H9 (cell line): ENCODE measurements around the gene NCAM1. TPM values are rescaled to one million over a fixed set of nuclear protein-coding genes. Genes with fewer than 3 reads are reported as not detected.

ENCODE experiments used
- DNase-seq: peaks from one replicate; pipeline ENCODE4 v3.0.0-alpha.2; 2017
- H2AFZ ChIP-seq: one replicate; pipeline ENCODE4 v1.6.1; 2013; ENCODE audit warnings: mild to moderate bottlenecking, low read length, control low read depth, moderate library complexity
- H2AK5ac ChIP-seq: 2 replicates; pipeline ENCODE4 v1.6.1; 2013; ENCODE audit warnings: low read length, control low read depth, mixed read lengths; ENCODE audit not compliant: insufficient read length
- H2BK120ac ChIP-seq: one replicate; pipeline ENCODE4 v1.6.1; 2013; ENCODE audit warnings: low read depth, mild to moderate bottlenecking, low read length, control low read depth, inconsistent platforms; ENCODE audit not compliant: poor library complexity, severe bottlenecking
- H2BK12ac ChIP-seq: 2 replicates; pipeline ENCODE4 v1.6.1; 2013; ENCODE audit warnings: low read length, control low read depth, mixed read lengths, low read depth; ENCODE audit not compliant: insufficient read length
- H2BK15ac ChIP-seq: 2 replicates; pipeline ENCODE4 v1.6.1; 2013; ENCODE audit warnings: low read depth, low read length, control low read depth
- H2BK20ac ChIP-seq: one replicate; pipeline ENCODE4 v1.6.1; 2013; ENCODE audit warnings: low read depth, mild to moderate bottlenecking, low read length, control low read depth, inconsistent platforms; ENCODE audit not compliant: poor library complexity, severe bottlenecking
- H2BK5ac ChIP-seq: 2 replicates; pipeline ENCODE4 v1.6.1; 2013; ENCODE audit warnings: low read length, control low read depth, mixed read lengths; ENCODE audit not compliant: insufficient read length
- H3K14ac ChIP-seq: 2 replicates; pipeline ENCODE4 v1.6.1; 2013; ENCODE audit warnings: low read length, control low read depth; ENCODE audit not compliant: insufficient read depth
- H3K18ac ChIP-seq: 2 replicates; pipeline ENCODE4 v1.6.1; 2013; ENCODE audit warnings: low read depth, mild to moderate bottlenecking, mixed read lengths, low read length, control low read depth; ENCODE audit not compliant: insufficient read length
- H3K23ac ChIP-seq: 2 replicates; pipeline ENCODE4 v1.6.1; 2013; ENCODE audit warnings: low read length, control low read depth, mixed read lengths, low read depth; ENCODE audit not compliant: insufficient read length
- H3K23me2 ChIP-seq: 2 replicates; pipeline ENCODE4 v1.6.1; 2013; ENCODE audit warnings: low read depth, mild to moderate bottlenecking, mixed read lengths, low read length, control low read depth; ENCODE audit not compliant: insufficient read length, poor library complexity, severe bottlenecking
- H3K27ac ChIP-seq: 2 replicates; pipeline ENCODE4 v1.5.1; 2013; ENCODE audit warnings: low read length, control low read depth, mixed read lengths, low read depth; ENCODE audit not compliant: insufficient read length
- H3K27me3 ChIP-seq: 2 replicates; pipeline ENCODE4 v1.6.1; 2013; ENCODE audit warnings: low read length, control low read depth, inconsistent platforms; ENCODE audit not compliant: insufficient read depth
- H3K4ac ChIP-seq: 2 replicates; pipeline ENCODE4 v1.6.1; 2013; ENCODE audit warnings: low read depth, mild to moderate bottlenecking, control low read depth, inconsistent platforms, low read length, moderate library complexity
- H3K4me1 ChIP-seq: 2 replicates; pipeline ENCODE4 v1.6.1; 2013; ENCODE audit warnings: low read length, control low read depth, inconsistent platforms; ENCODE audit not compliant: insufficient read depth
- H3K4me2 ChIP-seq: 2 replicates; pipeline ENCODE4 v1.6.1; 2013; ENCODE audit warnings: low read length, control low read depth, mixed read lengths; ENCODE audit not compliant: insufficient read length, insufficient read depth
- H3K56ac ChIP-seq: 2 replicates; pipeline ENCODE4 v1.6.1; 2013; ENCODE audit warnings: low read depth, mild to moderate bottlenecking, mixed read lengths, low read length, control low read depth; ENCODE audit not compliant: insufficient read length
- H3K79me1 ChIP-seq: 2 replicates; pipeline ENCODE4 v1.6.1; 2013; ENCODE audit warnings: low read depth, mild to moderate bottlenecking, moderate library complexity, low read length, control low read depth, inconsistent platforms; ENCODE audit not compliant: insufficient read depth, poor library complexity, severe bottlenecking
- H3K79me2 ChIP-seq: 2 replicates; pipeline ENCODE4 v1.6.1; 2013; ENCODE audit warnings: low read length, control low read depth, inconsistent platforms; ENCODE audit not compliant: insufficient read depth
- H3K9ac ChIP-seq: 2 replicates; pipeline ENCODE4 v1.6.1; 2013; ENCODE audit warnings: low read length, control low read depth, mixed read lengths; ENCODE audit not compliant: insufficient read length; ENCODE audit errors: extremely low read depth
- H3K9me3 ChIP-seq: one replicate; pipeline ENCODE4 v1.6.1; 2013; ENCODE audit warnings: low read depth, low read length, inconsistent platforms; ENCODE audit not compliant: control insufficient read depth
- H3T11ph ChIP-seq: one replicate; pipeline ENCODE4 v1.6.1; 2013; ENCODE audit warnings: mild to moderate bottlenecking, low read length, control low read depth, inconsistent platforms
- H4K20me1 ChIP-seq: one replicate; pipeline ENCODE4 v1.6.1; 2013; ENCODE audit not compliant: control insufficient read depth, insufficient read length, insufficient read depth
- H4K5ac ChIP-seq: 2 replicates; pipeline ENCODE4 v1.6.1; 2013; ENCODE audit warnings: low read depth, mild to moderate bottlenecking, mixed read lengths, low read length, control low read depth; ENCODE audit not compliant: insufficient read length
- H4K8ac ChIP-seq: replicated peaks from 2 replicates; pipeline ENCODE4 v1.6.1; 2013; ENCODE audit warnings: low read length, control low read depth, mixed read lengths, low read depth; ENCODE audit not compliant: insufficient read length
- H4K91ac ChIP-seq: 2 replicates; pipeline ENCODE4 v1.6.1; 2013; ENCODE audit warnings: low read depth, mild to moderate bottlenecking, moderate library complexity, mixed read lengths, low read length, control low read depth; ENCODE audit not compliant: insufficient read length
- H3K27ac Mint-ChIP-seq, 3 experiments: 2 replicates in 2 of 3; 3 replicates in 1 of 3; pipeline ENCODE4 v1.8.0; 2020 to 2021; ENCODE audit warnings: mixed read lengths in 3 of 3, mild to moderate bottlenecking in 1 of 3, moderate library complexity in 1 of 3
- H3K27me3 Mint-ChIP-seq: 2 replicates; pipeline ENCODE4 v1.8.0; 2021; ENCODE audit warnings: low read depth, mild to moderate bottlenecking, moderate library complexity, mixed read lengths
- H3K36me3 Mint-ChIP-seq, 3 experiments: 2 replicates in 2 of 3; 3 replicates in 1 of 3; pipeline ENCODE4 v1.8.0; 2020 to 2021; ENCODE audit warnings: low read depth in 3 of 3, mixed read lengths in 3 of 3; ENCODE audit not compliant: insufficient read depth in 1 of 3
- H3K4me1 Mint-ChIP-seq, 2 experiments: 2 replicates each; pipeline ENCODE4 v1.8.0; 2020; ENCODE audit warnings: mixed read lengths in 2 of 2
- H3K4me3 Mint-ChIP-seq, 2 experiments: 2 replicates in 1 of 2; 3 replicates in 1 of 2; pipeline ENCODE4 v1.8.0; 2020 to 2021; ENCODE audit warnings: mild to moderate bottlenecking in 2 of 2, mixed read lengths in 2 of 2, moderate library complexity in 1 of 2
- H3K9me3 Mint-ChIP-seq, 2 experiments: 2 replicates in 1 of 2; 3 replicates in 1 of 2; pipeline ENCODE4 v1.8.0; 2020; ENCODE audit warnings: mild to moderate bottlenecking in 2 of 2, mixed read lengths in 2 of 2, moderate library complexity in 1 of 2
- WGBS: extraction: QIAGEN DNeasy Blood & Tissue Kit; methylation state at CpG from one replicate; pipeline ENCODE4 v1.1.7; 2013; ENCODE audit warnings: missing lambda C conversion rate, low lambda C conversion rate, mixed read lengths; ENCODE audit not compliant: insufficient read length; ENCODE audit errors: extremely low coverage; 5-methylcytosine and 5-hydroxymethylcytosine counted together
- total RNA-seq: library from RNA; stranded (reverse); gene quantifications from 2 replicates; pipeline ENCODE4 v1.2.1, GENCODE V29; 2021
- TF ChIP-seq, protein P1 (sequence below): fragments of 200-600 bp; sonication (generic); conservative IDR thresholded peaks from 3 replicates; pipeline ENCODE4 v1.8.0; 2021; ENCODE audit warnings: antibody characterized with exemption, mild to moderate bottlenecking

The NCAM1 gene
- total RNA-seq, 1 experiment from 2014 or later, result 2.5 TPM

DNA sequence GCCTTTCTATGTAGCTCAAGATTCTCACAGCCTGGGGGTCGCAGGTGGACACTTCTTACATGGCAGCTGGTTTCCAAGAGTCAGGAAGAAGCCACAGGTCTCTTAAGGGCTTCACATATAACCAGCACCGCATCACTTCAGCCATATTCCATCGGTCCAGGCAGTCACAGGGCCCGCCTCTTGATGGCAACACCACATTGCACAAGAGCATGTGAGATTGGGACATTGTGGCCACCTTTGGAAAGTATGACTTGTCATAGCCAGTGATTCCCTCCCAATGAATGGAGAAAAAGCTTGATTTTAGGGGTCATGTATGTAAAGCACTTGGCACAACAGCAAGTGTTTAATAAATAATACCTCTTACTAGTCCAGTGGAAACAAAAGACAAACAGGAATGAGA is 98.3 kb downstream of the NCAM1 start:
- TF ChIP-seq, protein P1, sequence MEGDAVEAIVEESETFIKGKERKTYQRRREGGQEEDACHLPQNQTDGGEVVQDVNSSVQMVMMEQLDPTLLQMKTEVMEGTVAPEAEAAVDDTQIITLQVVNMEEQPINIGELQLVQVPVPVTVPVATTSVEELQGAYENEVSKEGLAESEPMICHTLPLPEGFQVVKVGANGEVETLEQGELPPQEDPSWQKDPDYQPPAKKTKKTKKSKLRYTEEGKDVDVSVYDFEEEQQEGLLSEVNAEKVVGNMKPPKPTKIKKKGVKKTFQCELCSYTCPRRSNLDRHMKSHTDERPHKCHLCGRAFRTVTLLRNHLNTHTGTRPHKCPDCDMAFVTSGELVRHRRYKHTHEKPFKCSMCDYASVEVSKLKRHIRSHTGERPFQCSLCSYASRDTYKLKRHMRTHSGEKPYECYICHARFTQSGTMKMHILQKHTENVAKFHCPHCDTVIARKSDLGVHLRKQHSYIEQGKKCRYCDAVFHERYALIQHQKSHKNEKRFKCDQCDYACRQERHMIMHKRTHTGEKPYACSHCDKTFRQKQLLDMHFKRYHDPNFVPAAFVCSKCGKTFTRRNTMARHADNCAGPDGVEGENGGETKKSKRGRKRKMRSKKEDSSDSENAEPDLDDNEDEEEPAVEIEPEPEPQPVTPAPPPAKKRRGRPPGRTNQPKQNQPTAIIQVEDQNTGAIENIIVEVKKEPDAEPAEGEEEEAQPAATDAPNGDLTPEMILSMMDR, result no peak
- no peaks in the 10 kb centered on the region; a peak in 1 of 5 replicates for H3K9me3 Mint-ChIP-seq
- Histone ChIP-seq H4K5ac (no peak overlapping the region), H3K56ac (no peak overlapping the region), H3K9ac (no peak overlapping the region), H2BK5ac (no peak overlapping the region), H2BK20ac (no peak overlapping the region), H3T11ph (no peak overlapping the region), H2BK12ac (no peak overlapping the region), H3K79me1 (no peaks in the 10 kb centered on the region), H3K23me2 (no peaks in the 10 kb centered on the region), H3K79me2 (no peaks in the 10 kb centered on the region), H4K91ac (no peak overlapping the region), H2AK5ac (no peak overlapping the region), H3K27me3 (no peaks in the 10 kb centered on the region), H2BK120ac (no peak overlapping the region), H4K20me1 (no peaks in the 10 kb centered on the region), H3K4ac (no peak overlapping the region), H3K4me1 (no peaks in the 10 kb centered on the region), H3K27ac (no peak overlapping the region), H3K18ac (no peak overlapping the region), H3K14ac (no peak overlapping the region), H3K4me2 (no peak overlapping the region), H4K8ac (no peak overlapping the region), H2BK15ac (no peak overlapping the region), H3K9me3 (no peaks in the 10 kb centered on the region), H3K23ac (no peak overlapping the region), H2AFZ (no peak overlapping the region)
- DNase-seq, result no peak
- no peaks in the 10 kb centered on the region for H3K4me1 Mint-ChIP-seq
- no peaks in the 10 kb centered on the region for H3K36me3 Mint-ChIP-seq
- WGBS, result no CpG with 5 or more reads among the region's 4 CpGs
- H3K27me3 Mint-ChIP-seq, result peaks cover 3% of the 10 kb centered on the region; the same call in 1 of the 2 replicates
- H3K27ac Mint-ChIP-seq, result no peak overlapping the region
- no peak overlapping the region for H3K4me3 Mint-ChIP-seq
